ENCODE data around the gene BRPF1. TPM values are rescaled to one million over a fixed set of nuclear protein-coding genes. Genes with fewer than 3 reads are reported as not detected.

The BRPF1 gene
- total and polyA plus RNA-seq, 4 donors = 10.4 to 18.9 (median 15.9) TPM

DNA sequence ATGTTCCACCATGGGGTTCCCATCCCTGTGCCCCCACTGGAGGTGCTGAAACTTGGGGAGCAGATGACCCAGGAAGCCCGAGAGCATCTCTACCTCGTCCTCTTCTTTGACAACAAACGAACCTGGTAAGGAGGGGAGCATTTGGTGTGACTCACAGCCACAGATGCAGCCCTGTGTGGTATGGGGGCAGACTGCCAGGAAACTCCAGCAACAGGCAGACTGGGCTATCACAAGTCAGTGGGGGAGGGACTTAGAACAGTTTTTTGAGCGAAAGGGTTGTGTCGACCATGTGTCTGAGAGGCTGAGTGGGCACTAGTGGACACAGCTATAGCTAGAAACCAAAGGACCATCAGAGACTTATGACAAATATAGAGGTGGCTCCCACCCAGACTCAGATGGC, 14.8 kb downstream of the BRPF1 start:
- H3K9me3 ChIP-seq (ENCODE audit: control insufficient read depth, insufficient read depth, low read length) = no peaks in the 10 kb centered on the region
- peaks cover 23% of the 10 kb centered on the region for H3K4me1 ChIP-seq (ENCODE audit: control insufficient read depth, insufficient read depth, low read length)
- DNase-seq (ENCODE audit: low read depth in 4 of 6, low spot score in 6 of 6) = no peak
- H3K4me3 ChIP-seq (ENCODE audit: low read depth, low read length) = no peak overlapping the region
- no peaks in the 10 kb centered on the region for H3K27me3 ChIP-seq (ENCODE audit: control insufficient read depth, insufficient read depth, low read length)
- no peak overlapping the region for H3K27ac ChIP-seq (ENCODE audit: low read depth, low read length)
- peaks cover 72% of the 10 kb centered on the region for H3K36me3 ChIP-seq (ENCODE audit: control insufficient read depth, insufficient read depth, low read length)
- WGBS (ENCODE audit: insufficient coverage) = 97% methylated on average over 5 of the region's 5 CpGs

- no peak overlapping the region for H3K27ac ChIP-seq (ENCODE audit: low read depth, low read length)
- peaks cover 28% of the 10 kb centered on the region for H3K4me1 ChIP-seq (ENCODE audit: control insufficient read depth, insufficient read depth, low read length)
- no peaks in the 10 kb centered on the region for H3K9me3 ChIP-seq (ENCODE audit: control insufficient read depth, insufficient read depth, low read length)
- peaks cover 71% of the 10 kb centered on the region for H3K36me3 ChIP-seq (ENCODE audit: control insufficient read depth, insufficient read depth, low read length)
- no peak overlapping the region for H3K4me3 ChIP-seq (ENCODE audit: low read depth, low read length)
- no peaks in the 10 kb centered on the region for H3K27me3 ChIP-seq (ENCODE audit: control insufficient read depth, insufficient read depth, low read length)
- 92% methylated on average over 5 of the region's 8 CpGs for WGBS (ENCODE audit: insufficient coverage)
- no peak for DNase-seq (ENCODE audit: low read depth in 4 of 6, low spot score in 6 of 6)
These were observed 15.7 kb downstream of the BRPF1 start for GRCh38 chr3:9747267-9747666.

- no peaks in the 10 kb centered on the region for H3K27me3 ChIP-seq (ENCODE audit: control insufficient read depth, insufficient read depth, low read length)
- 88% methylated on average over 1 of the region's 2 CpGs for WGBS (ENCODE audit: insufficient coverage)
- no peak for DNase-seq (ENCODE audit: low read depth in 4 of 6, low spot score in 6 of 6)
- no peaks in the 10 kb centered on the region for H3K9me3 ChIP-seq (ENCODE audit: control insufficient read depth, insufficient read depth, low read length)
- H3K4me1 ChIP-seq (ENCODE audit: control insufficient read depth, insufficient read depth, low read length) = peaks cover 28% of the 10 kb centered on the region
- no peak overlapping the region for H3K27ac ChIP-seq (ENCODE audit: low read depth, low read length)
- peaks cover 71% of the 10 kb centered on the region for H3K36me3 ChIP-seq (ENCODE audit: control insufficient read depth, insufficient read depth, low read length)
- H3K4me3 ChIP-seq (ENCODE audit: low read depth, low read length) = no peak overlapping the region
These were observed 16.5 kb downstream of the BRPF1 start for GRCh38 chr3:9748031-9748430.

GRCh38 chr3:9749296-9749644, 17.7 kb downstream of the BRPF1 start:
- H3K9me3 ChIP-seq (ENCODE audit: control insufficient read depth, insufficient read depth, low read length) = no peaks in the 10 kb centered on the region
- peak overlapping the region; percentile 91 for H3K4me3 ChIP-seq (ENCODE audit: low read depth, low read length)
- 0% methylated on average over 19 of the region's 19 CpGs for WGBS (ENCODE audit: insufficient coverage)
- H3K36me3 ChIP-seq (ENCODE audit: control insufficient read depth, insufficient read depth, low read length) = peaks cover 66% of the 10 kb centered on the region
- H3K4me1 ChIP-seq (ENCODE audit: control insufficient read depth, insufficient read depth, low read length) = peaks cover 28% of the 10 kb centered on the region
- H3K27ac ChIP-seq (ENCODE audit: low read depth, low read length) = peak overlapping the region; percentile 97
- H3K27me3 ChIP-seq (ENCODE audit: control insufficient read depth, insufficient read depth, low read length) = no peaks in the 10 kb centered on the region
- DNase-seq (ENCODE audit: low read depth in 4 of 6, low spot score in 6 of 6) = no peak

- Histone ChIP-seq H3K4me3 (ENCODE audit: low read depth, low read length) (peak within 1 kb of the TSS; percentile 91), H3K27ac (ENCODE audit: low read depth, low read length) (peak within 1 kb of the TSS; percentile 97), H3K9me3 (ENCODE audit: control insufficient read depth, insufficient read depth, low read length) (no peaks in the 10 kb centered on the region), H3K27me3 (ENCODE audit: control insufficient read depth, insufficient read depth, low read length) (no peaks in the 10 kb centered on the region), H3K4me1 (ENCODE audit: control insufficient read depth, insufficient read depth, low read length) (peaks cover 32% of the 10 kb centered on the region), H3K36me3 (ENCODE audit: control insufficient read depth, insufficient read depth, low read length) (peaks cover 66% of the 10 kb centered on the region)
- under 1% methylated on average over 59 of the region's 60 CpGs for WGBS (ENCODE audit: insufficient coverage)
- DNase-seq (ENCODE audit: low read depth in 4 of 6, low spot score in 6 of 6) = peak; percentile 91 to 99 (median 96)
These were observed 18.4 kb downstream of the BRPF1 start, which contains the start of gene OGG1 for GRCh38 chr3:9749645-9750555. Gene OGG1 (plus strand): TSS chr3:9749952. CDS start chr3:9750287, 335 bp downstream.

- H3K4me3 ChIP-seq (ENCODE audit: low read depth, low read length) = peak overlapping the region; percentile 91
- 45% methylated on average over 16 of the region's 17 CpGs for WGBS (ENCODE audit: insufficient coverage)
- H3K9me3 ChIP-seq (ENCODE audit: control insufficient read depth, insufficient read depth, low read length) = no peaks in the 10 kb centered on the region
- H3K36me3 ChIP-seq (ENCODE audit: control insufficient read depth, insufficient read depth, low read length) = peaks cover 63% of the 10 kb centered on the region
- H3K27me3 ChIP-seq (ENCODE audit: control insufficient read depth, insufficient read depth, low read length) = no peaks in the 10 kb centered on the region
- H3K4me1 ChIP-seq (ENCODE audit: control insufficient read depth, insufficient read depth, low read length) = peaks cover 32% of the 10 kb centered on the region
- no peak for DNase-seq (ENCODE audit: low read depth in 4 of 6, low spot score in 6 of 6)
- peak overlapping the region; percentile 97 for H3K27ac ChIP-seq (ENCODE audit: low read depth, low read length)
These were observed 19.2 kb downstream of the BRPF1 start for GRCh38 chr3:9750556-9751411.

DNA sequence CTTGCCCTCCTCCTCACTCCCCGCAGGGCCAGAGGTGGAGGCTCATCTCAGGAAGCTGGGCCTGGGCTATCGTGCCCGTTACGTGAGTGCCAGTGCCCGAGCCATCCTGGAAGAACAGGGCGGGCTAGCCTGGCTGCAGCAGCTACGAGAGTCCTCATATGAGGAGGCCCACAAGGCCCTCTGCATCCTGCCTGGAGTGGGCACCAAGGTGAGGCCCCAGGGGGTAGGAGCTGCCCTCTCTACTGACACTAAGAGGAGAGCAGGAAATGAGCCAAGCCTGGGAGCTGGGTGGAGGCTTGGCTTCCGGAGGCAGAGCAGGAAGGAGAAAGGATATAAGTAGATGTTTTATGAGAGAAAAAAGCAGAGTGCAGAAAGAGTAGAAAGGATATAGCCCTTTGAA, 23.1 kb downstream of the BRPF1 start:
- no peaks in the 10 kb centered on the region for H3K9me3 ChIP-seq (ENCODE audit: control insufficient read depth, insufficient read depth, low read length)
- peaks cover 21% of the 10 kb centered on the region for H3K4me1 ChIP-seq (ENCODE audit: control insufficient read depth, insufficient read depth, low read length)
- no peaks in the 10 kb centered on the region for H3K27me3 ChIP-seq (ENCODE audit: control insufficient read depth, insufficient read depth, low read length)
- H3K27ac ChIP-seq (ENCODE audit: low read depth, low read length) = no peak overlapping the region
- 89% methylated on average over 8 of the region's 8 CpGs for WGBS (ENCODE audit: insufficient coverage)
- H3K36me3 ChIP-seq (ENCODE audit: control insufficient read depth, insufficient read depth, low read length) = peaks cover 72% of the 10 kb centered on the region
- H3K4me3 ChIP-seq (ENCODE audit: low read depth, low read length) = no peak overlapping the region
- DNase-seq (ENCODE audit: low read depth in 4 of 6, low spot score in 6 of 6) = no peak

GRCh38 chr3:9757427-9757826, 25.9 kb downstream of the BRPF1 start:
- DNase-seq (ENCODE audit: low read depth in 4 of 6, low spot score in 6 of 6) = no peak
- Histone ChIP-seq H3K36me3 (ENCODE audit: control insufficient read depth, insufficient read depth, low read length) (peaks cover 89% of the 10 kb centered on the region), H3K27me3 (ENCODE audit: control insufficient read depth, insufficient read depth, low read length) (no peaks in the 10 kb centered on the region), H3K4me3 (ENCODE audit: low read depth, low read length) (no peak overlapping the region), H3K9me3 (ENCODE audit: control insufficient read depth, insufficient read depth, low read length) (no peaks in the 10 kb centered on the region), H3K27ac (ENCODE audit: low read depth, low read length) (no peak overlapping the region), H3K4me1 (ENCODE audit: control insufficient read depth, insufficient read depth, low read length) (peaks cover 5% of the 10 kb centered on the region)
- 92% methylated on average over 13 of the region's 13 CpGs for WGBS (ENCODE audit: insufficient coverage)

- WGBS (ENCODE audit: insufficient coverage) = 90% methylated on average over 7 of the region's 10 CpGs
- Histone ChIP-seq H3K27me3 (ENCODE audit: control insufficient read depth, insufficient read depth, low read length) (no peaks in the 10 kb centered on the region), H3K27ac (ENCODE audit: low read depth, low read length) (no peak overlapping the region), H3K9me3 (ENCODE audit: control insufficient read depth, insufficient read depth, low read length) (no peaks in the 10 kb centered on the region), H3K4me1 (ENCODE audit: control insufficient read depth, insufficient read depth, low read length) (peaks cover 4% of the 10 kb centered on the region), H3K36me3 (ENCODE audit: control insufficient read depth, insufficient read depth, low read length) (peaks cover 87% of the 10 kb centered on the region), H3K4me3 (ENCODE audit: low read depth, low read length) (no peak overlapping the region)
- no peak for DNase-seq (ENCODE audit: low read depth in 4 of 6, low spot score in 6 of 6)
These were observed 29.4 kb downstream of the BRPF1 start for GRCh38 chr3:9760779-9761505.

All from spinal cord (tissue), 10 donors.